T-cell (primary cell): ENCODE data around the gene SREK1IP1. TPM values are rescaled to one million over a fixed set of nuclear protein-coding genes. Genes with fewer than 3 reads are reported as not detected.

Source experiments
- ATAC-seq, 4 experiments: fragments of 200-7000 bp in 3 of 4; fragments of 150-1000 bp in 1 of 4; cut with Tn5 transposase; replicated peaks in 1 of 4; 1 replicate in 3 of 4; 2 replicates in 1 of 4; pipeline ENCODE4 v1.10.0; 2021; ENCODE audit warnings: moderate library complexity in 3 of 4, mild to moderate bottlenecking in 2 of 4, moderate number of reproducible peaks in 1 of 4
- CTCF ChIA-PET, 2 donors: fragments of 300-600 bp; sonication (Branson Sonifier 250); formaldehyde crosslinking; loops; one replicate each; lab custom pipeline; 2022; ENCODE audit warnings: antibody characterized with exemption in 2 of 2; lab: Charles Lee
- POLR2A ChIA-PET, 2 donors: fragments of 300-600 bp; sonication (Branson Sonifier 250); formaldehyde crosslinking; loops; one replicate each; lab custom pipeline; 2022; ENCODE audit warnings: antibody characterized with exemption in 2 of 2; lab: Charles Lee
- DNase-seq, 35 experiments: peaks; one replicate each; pipeline versions ENCODE4 v3.0.0 to v3.0.0-alpha.2; 2013 to 2023
- H3K27ac ChIP-seq: one replicate; pipeline ENCODE4 v1.5.1; 2013; ENCODE audit warnings: low read length
- H3K27me3 ChIP-seq, 2 experiments: replicated peaks in 1 of 2; 1 replicate in 1 of 2; 2 replicates in 1 of 2; pipeline versions ENCODE4 v1.6.1 to v1.7.0; 2013; ENCODE audit warnings: low read length in 1 of 2, mixed read lengths in 1 of 2; ENCODE audit not compliant: control insufficient read depth in 2 of 2, insufficient read depth in 2 of 2; ENCODE audit errors: extremely low read depth in 1 of 2
- H3K36me3 ChIP-seq, 2 donors: 1 replicate in 1 of 2; 2 replicates in 1 of 2; pipeline versions ENCODE4 v1.6.1 to v1.7.0; 2013; ENCODE audit warnings: low read length in 1 of 2; ENCODE audit not compliant: control insufficient read depth in 2 of 2, insufficient read depth in 1 of 2; ENCODE audit errors: extremely low read depth in 1 of 2
- H3K4me1 ChIP-seq, 2 experiments: 1 replicate in 1 of 2; 2 replicates in 1 of 2; pipeline versions ENCODE4 v1.6.1 to v1.7.0; 2013; ENCODE audit warnings: low read length in 2 of 2, mixed read lengths in 1 of 2; ENCODE audit not compliant: insufficient read depth in 2 of 2, control insufficient read depth in 1 of 2; ENCODE audit errors: extremely low read depth in 1 of 2
- H3K4me3 ChIP-seq, 2 donors: 1 replicate in 1 of 2; 2 replicates in 1 of 2; pipeline versions ENCODE4 v1.5.1 to v1.7.0; 2013; ENCODE audit warnings: mild to moderate bottlenecking in 2 of 2, low read length in 1 of 2, moderate library complexity in 1 of 2; ENCODE audit not compliant: control insufficient read depth in 1 of 2; ENCODE audit errors: extremely low read depth in 1 of 2
- H3K9me3 ChIP-seq: 2 replicates; pipeline ENCODE4 v1.7.0; 2013
- H3K27ac Mint-ChIP-seq, 2 donors: one replicate each; pipeline ENCODE4 v1.8.0; 2020 to 2021; ENCODE audit warnings: mild to moderate bottlenecking in 2 of 2, mixed read lengths in 2 of 2
- H3K27me3 Mint-ChIP-seq, 2 donors: one replicate each; pipeline ENCODE4 v1.8.0; 2021 to 2022; ENCODE audit warnings: mixed read lengths in 2 of 2
- H3K36me3 Mint-ChIP-seq: one replicate; pipeline ENCODE4 v1.8.0; 2021; ENCODE audit warnings: mixed read lengths
- H3K4me1 Mint-ChIP-seq, 3 donors: one replicate each; pipeline ENCODE4 v1.8.0; 2020 to 2022; ENCODE audit warnings: mixed read lengths in 3 of 3, mild to moderate bottlenecking in 1 of 3
- H3K4me3 Mint-ChIP-seq, 3 donors: one replicate each; pipeline ENCODE4 v1.8.0; 2020 to 2022; ENCODE audit warnings: mild to moderate bottlenecking in 3 of 3, mixed read lengths in 3 of 3, moderate library complexity in 3 of 3
- H3K9me3 Mint-ChIP-seq, 3 donors: one replicate each; pipeline ENCODE4 v1.8.0; 2020 to 2022; ENCODE audit warnings: mixed read lengths in 3 of 3
- WGBS: methylation state at CpG from one replicate; pipeline ENCODE4 v1.1.5; 2013; ENCODE audit warnings: missing lambda C conversion rate; ENCODE audit not compliant: insufficient coverage; 5-methylcytosine and 5-hydroxymethylcytosine counted together
- total RNA-seq, 35 experiments: library from RNA in 6 of 35; stranded (reverse) in 6 of 35; fragments of 120-200 nt in 1 of 35; gene quantifications; one replicate each; pipeline versions ENCODE4 v1.2.1 to v1.2.4 and lab custom pipeline; 2013 to 2026

The SREK1IP1 gene
- total RNA-seq, 5 donors from 2014 or later (not counting 1 experiment from before 2014, with no cell fraction given) = 16.2 to 26.4 (median 22.7) TPM

GRCh38 chr5:64806537-64806936 is 38.0 kb upstream of the SREK1IP1 start:
- 89% methylated on average over 1 of the region's 2 CpGs for WGBS
- no peak overlapping the region for H3K27ac ChIP-seq
- ChIA-PET POLR2A (no interaction called here), CTCF (no interaction called here)
- no peaks in the 10 kb centered on the region for H3K9me3 Mint-ChIP-seq
- H3K4me3 Mint-ChIP-seq = no peak overlapping the region
- no peaks in the 10 kb centered on the region for H3K4me1 Mint-ChIP-seq
- no peak for ATAC-seq
- no peaks in the 10 kb centered on the region for H3K4me1 ChIP-seq
- peaks cover 0 to 13% of the 10 kb centered on the region in 2 donors for H3K36me3 ChIP-seq
- DNase-seq = no peak
- H3K4me3 ChIP-seq = no peak overlapping the region
- H3K36me3 Mint-ChIP-seq = peaks cover 24% of the 10 kb centered on the region
- H3K9me3 ChIP-seq = no peaks in the 10 kb centered on the region
- no peaks in the 10 kb centered on the region for H3K27me3 Mint-ChIP-seq
- H3K27me3 ChIP-seq = no peaks in the 10 kb centered on the region
- no peak overlapping the region for H3K27ac Mint-ChIP-seq

GRCh38 chr5:64800926-64801325 is 32.4 kb upstream of the SREK1IP1 start:
- Histone ChIP-seq H3K9me3 (no peaks in the 10 kb centered on the region), H3K36me3 (peaks cover 0 to 15% of the 10 kb centered on the region in 2 donors), H3K4me3 (no peak overlapping the region), H3K27me3 (no peaks in the 10 kb centered on the region), H3K27ac (no peak overlapping the region), H3K4me1 (no peaks in the 10 kb centered on the region)
- H3K27me3 Mint-ChIP-seq = no peaks in the 10 kb centered on the region
- H3K27ac Mint-ChIP-seq = no peak overlapping the region
- H3K36me3 Mint-ChIP-seq = peaks cover 17% of the 10 kb centered on the region
- no peak overlapping the region for H3K4me3 Mint-ChIP-seq
- no peak for DNase-seq
- no CpG with 5 or more reads among the region's 2 CpGs for WGBS
- no peaks in the 10 kb centered on the region for H3K9me3 Mint-ChIP-seq
- POLR2A ChIA-PET = no interaction called here
- H3K4me1 Mint-ChIP-seq = no peaks in the 10 kb centered on the region
- CTCF ChIA-PET = no interaction called here
- no peak for ATAC-seq

- Histone ChIP-seq H3K27me3 (no peaks in the 10 kb centered on the region), H3K27ac (no peak overlapping the region), H3K9me3 (no peaks in the 10 kb centered on the region), H3K36me3 (peaks cover 0 to 9% of the 10 kb centered on the region in 2 donors), H3K4me1 (no peaks in the 10 kb centered on the region), H3K4me3 (no peak overlapping the region)
- ChIA-PET CTCF (no interaction called here), POLR2A (interaction anchor here in 1 of 2 donors (0.5 kb wide), 1 partner anchor 24 kb away, joined by 6 read pairs; no protein-coding TSS in a partner anchor)
- no peak overlapping the region for H3K4me3 Mint-ChIP-seq
- DNase-seq (no peak), ATAC-seq (no peak)
- peaks cover 39% of the 10 kb centered on the region for H3K36me3 Mint-ChIP-seq
- H3K27ac Mint-ChIP-seq = no peak overlapping the region
- H3K27me3 Mint-ChIP-seq = no peaks in the 10 kb centered on the region
- H3K4me1 Mint-ChIP-seq = no peaks in the 10 kb centered on the region
- H3K9me3 Mint-ChIP-seq = no peaks in the 10 kb centered on the region
These were observed 27.8 kb upstream of the SREK1IP1 start for GRCh38 chr5:64796301-64796700.

GRCh38 chr5:64794053-64794770 is 25.7 kb upstream of the SREK1IP1 start:
- H3K4me3 Mint-ChIP-seq = no peak overlapping the region
- no peak for ATAC-seq
- ChIA-PET CTCF (interaction anchor here in 1 of 2 donors (0.7 to 1.1 kb wide), 3 partner anchors 10 to 17 kb away, joined by 3 read pairs; no protein-coding TSS in a partner anchor), POLR2A (no interaction called here)
- H3K9me3 Mint-ChIP-seq = no peaks in the 10 kb centered on the region
- H3K9me3 ChIP-seq = no peaks in the 10 kb centered on the region
- peaks cover 0 to 6% of the 10 kb centered on the region in 2 donors for H3K36me3 ChIP-seq
- no peaks in the 10 kb centered on the region for H3K27me3 Mint-ChIP-seq
- H3K27ac Mint-ChIP-seq = no peak overlapping the region
- H3K27ac ChIP-seq = no peak overlapping the region
- H3K27me3 ChIP-seq = no peaks in the 10 kb centered on the region
- WGBS = 100% methylated on average over 1 of the region's 3 CpGs
- H3K4me1 Mint-ChIP-seq = no peaks in the 10 kb centered on the region
- H3K4me1 ChIP-seq = no peaks in the 10 kb centered on the region
- no peak for DNase-seq
- H3K36me3 Mint-ChIP-seq = peaks cover 40% of the 10 kb centered on the region
- no peak overlapping the region for H3K4me3 ChIP-seq

- DNase-seq (no peak), ATAC-seq (no peak)
- peaks cover 0 to 6% of the 10 kb centered on the region in 2 donors for H3K36me3 ChIP-seq
- Mint-ChIP-seq H3K36me3 (peaks cover 35% of the 10 kb centered on the region), H3K4me1 (no peaks in the 10 kb centered on the region), H3K27me3 (no peaks in the 10 kb centered on the region), H3K4me3 (no peak overlapping the region), H3K27ac (no peak overlapping the region), H3K9me3 (no peaks in the 10 kb centered on the region)
- no peaks in the 10 kb centered on the region for H3K9me3 ChIP-seq
- H3K27ac ChIP-seq = no peak overlapping the region
- ChIA-PET POLR2A (no interaction called here), CTCF (interaction anchor here in 1 of 2 donors (0.6 to 0.7 kb wide), 2 partner anchors 62 to 151 kb away, joined by 3 to 5 read pairs; no protein-coding TSS in a partner anchor)
- no peak overlapping the region for H3K4me3 ChIP-seq
- no peaks in the 10 kb centered on the region for H3K4me1 ChIP-seq
- H3K27me3 ChIP-seq = no peaks in the 10 kb centered on the region
These were observed 24.0 kb upstream of the SREK1IP1 start for GRCh38 chr5:64792469-64792868.

- Histone ChIP-seq H3K27ac (no peak overlapping the region), H3K4me1 (no peaks in the 10 kb centered on the region), H3K4me3 (no peak overlapping the region), H3K9me3 (no peaks in the 10 kb centered on the region), H3K36me3 (peaks cover 0 to 19% of the 10 kb centered on the region in 2 donors), H3K27me3 (no peaks in the 10 kb centered on the region)
- no peak overlapping the region for H3K27ac Mint-ChIP-seq
- ATAC-seq (no peak), DNase-seq (no peak)
- WGBS = no CpG with 5 or more reads among the region's 1 CpG
- no peak overlapping the region for H3K4me3 Mint-ChIP-seq
- ChIA-PET POLR2A (interaction anchor here in 1 of 2 donors (0.7 kb wide), 1 partner anchor 14 kb away, joined by 3 read pairs; no protein-coding TSS in a partner anchor), CTCF (no interaction called here)
- no peaks in the 10 kb centered on the region for H3K9me3 Mint-ChIP-seq
- H3K27me3 Mint-ChIP-seq = no peaks in the 10 kb centered on the region
- H3K4me1 Mint-ChIP-seq = no peaks in the 10 kb centered on the region
- peaks cover 38% of the 10 kb centered on the region for H3K36me3 Mint-ChIP-seq
These were observed 21.7 kb upstream of the SREK1IP1 start for GRCh38 chr5:64790210-64790609.
